Measurements from ENCODE around the gene OR2T6.
"Not testable (repeated sequence)": the region's sequence is repeated elsewhere in the genome, so short reads cannot be mapped to it uniquely, and the experiment has no call there.

The OR2T6 gene

DNA sequence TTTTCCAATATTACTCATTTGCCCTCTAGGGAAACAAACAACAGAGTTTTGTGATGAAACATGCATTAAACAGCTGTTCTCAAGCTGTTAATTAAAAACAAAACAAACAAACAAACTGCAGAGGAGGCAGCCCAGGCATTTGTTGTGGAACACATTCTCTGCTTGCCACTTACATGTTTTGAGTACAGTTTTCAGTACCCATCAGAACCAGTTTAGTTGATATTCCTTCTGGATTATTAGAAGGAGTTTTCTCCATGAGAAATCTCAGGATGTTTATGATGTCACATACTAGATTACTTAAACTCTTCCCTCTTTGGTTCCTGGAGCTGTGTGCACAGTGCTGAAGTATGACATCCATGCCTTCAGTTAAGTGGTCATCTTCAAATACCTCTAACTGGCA lies at the start of gene OR2T6:
TSS of gene OR2T6 (plus strand) at position 301 of the 400 bp plus-strand sequence. CDS start 11,863 bp downstream, outside the sequence.
- no peak for DNase-seq (ENCODE audit: low read depth)

- no peak for DNase-seq (ENCODE audit: low read depth)
These were observed 32.1 kb upstream of the OR2T6 start for GRCh38 chr1:248343451-248343850.

DNA sequence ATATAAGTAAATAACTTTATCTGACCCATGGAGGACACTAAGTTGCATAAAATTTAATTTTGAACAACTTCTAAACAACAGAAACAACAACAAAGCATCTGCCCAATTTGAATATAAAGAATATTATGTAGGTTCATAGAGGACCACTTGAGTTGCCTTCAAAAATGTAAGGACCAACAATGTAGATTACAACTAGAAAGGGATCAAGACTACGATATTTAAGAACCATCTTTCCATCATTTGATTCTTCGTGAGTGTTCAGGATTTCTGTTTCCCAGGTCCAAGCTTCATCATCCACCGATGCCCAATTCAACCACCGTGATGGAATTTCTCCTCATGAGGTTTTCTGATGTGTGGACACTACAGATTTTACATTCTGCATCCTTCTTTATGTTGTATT lies 27.1 kb upstream of the OR2T6 start, which contains the start of gene OR14C36:
TSS of gene OR14C36 (plus strand) at position 301 of the 400 bp plus-strand sequence. CDS start at position 301, 0 bp downstream.
- no peak for DNase-seq (ENCODE audit: low read depth)

GRCh38 chr1:248359415-248359814 lies 16.1 kb upstream of the OR2T6 start:
- DNase-seq (ENCODE audit: low read depth): no peak

DNA sequence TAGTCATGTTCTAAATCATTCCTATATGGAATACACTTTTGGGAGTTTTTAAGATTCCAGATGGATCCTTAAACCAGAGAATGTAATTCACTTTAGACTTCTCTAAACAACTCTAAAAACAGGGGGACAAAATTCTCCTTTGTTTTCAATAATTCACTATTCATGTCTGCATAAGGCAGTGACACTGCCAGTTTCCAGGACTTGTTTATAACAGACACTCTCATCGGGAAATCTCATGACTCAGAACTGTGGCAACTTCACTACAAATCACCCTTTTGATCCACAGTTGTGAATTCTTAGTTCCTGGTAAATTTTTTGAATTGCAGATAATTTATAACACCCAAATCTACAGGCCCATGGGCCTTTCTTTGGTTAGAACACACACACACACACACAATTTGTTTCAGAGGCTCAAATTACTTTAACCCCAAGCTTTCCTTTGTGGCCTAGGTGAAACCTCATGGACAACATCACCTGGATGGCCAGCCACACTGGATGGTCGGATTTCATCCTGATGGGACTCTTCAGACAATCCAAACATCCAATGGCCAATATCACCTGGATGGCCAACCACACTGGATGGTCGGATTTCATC lies 14.3 kb upstream of the OR2T6 start, which contains the start of gene OR2T4:
TSS of gene OR2T4 (plus strand) at position 545 of the 595 bp plus-strand sequence. CDS start at position 545, 0 bp downstream.
- no peak for DNase-seq (ENCODE audit: low read depth)

DNA sequence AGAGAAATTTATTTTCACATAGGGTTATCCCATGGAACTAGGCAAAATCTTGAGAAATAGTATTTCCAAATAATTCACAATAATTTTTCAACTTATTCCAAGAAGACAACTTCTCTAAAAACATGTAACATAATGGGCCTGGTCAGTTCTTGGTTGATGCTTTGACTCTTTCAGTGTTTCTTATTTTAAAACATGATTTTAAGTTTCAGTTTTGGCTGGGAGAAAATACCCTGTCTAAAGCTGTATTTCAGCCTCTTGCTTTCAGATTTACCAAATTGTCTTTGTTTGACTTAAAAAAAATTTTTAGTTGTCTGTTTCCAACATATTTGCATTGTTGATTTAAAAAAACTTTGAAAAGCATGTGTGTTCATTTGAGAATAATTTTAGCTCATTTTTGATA lies 8.9 kb upstream of the OR2T6 start:
- no peak for DNase-seq (ENCODE audit: low read depth)

DNA sequence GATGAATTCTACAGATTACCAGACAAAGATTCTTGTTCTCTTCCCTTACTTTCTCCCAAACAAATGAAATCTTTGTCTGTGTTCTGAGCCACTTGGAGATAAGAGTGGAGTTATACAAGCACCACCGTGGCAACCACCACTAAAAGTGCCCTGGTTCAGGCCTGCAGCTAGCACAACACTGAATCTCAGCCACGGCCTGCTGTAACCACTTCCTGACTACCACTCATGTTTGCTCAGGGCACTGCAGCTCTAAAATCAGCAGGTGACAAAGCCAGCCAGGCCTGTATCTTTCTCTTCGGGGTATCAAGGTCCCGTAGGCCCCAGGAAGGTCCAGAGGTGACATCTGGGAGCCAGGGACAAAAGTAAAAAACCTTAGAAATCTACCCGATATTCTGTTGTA lies 3.2 kb upstream of the OR2T6 start:
- DNase-seq (ENCODE audit: low read depth): no peak

DNA sequence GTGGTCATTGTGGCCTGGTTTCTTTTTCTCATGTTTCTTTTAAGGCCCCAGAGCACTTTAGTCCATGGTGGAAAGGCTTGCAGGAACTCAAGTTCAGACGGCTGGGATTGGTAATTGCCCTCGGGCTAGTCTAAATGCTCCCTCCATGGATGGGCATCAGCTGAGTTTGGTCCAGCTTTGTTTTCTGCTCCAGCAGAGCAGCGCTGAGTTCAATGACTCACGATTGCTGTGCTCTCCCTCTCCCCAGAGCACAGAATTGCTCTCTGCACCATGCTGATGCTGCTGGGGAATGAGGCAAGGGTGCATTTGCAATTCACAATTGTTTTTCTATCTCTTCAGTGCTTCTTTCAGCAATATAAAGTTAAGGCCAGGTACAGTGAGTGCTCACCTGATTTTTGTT lies 1.8 kb upstream of the OR2T6 start:
- DNase-seq (ENCODE audit: low read depth): no peak

DNA sequence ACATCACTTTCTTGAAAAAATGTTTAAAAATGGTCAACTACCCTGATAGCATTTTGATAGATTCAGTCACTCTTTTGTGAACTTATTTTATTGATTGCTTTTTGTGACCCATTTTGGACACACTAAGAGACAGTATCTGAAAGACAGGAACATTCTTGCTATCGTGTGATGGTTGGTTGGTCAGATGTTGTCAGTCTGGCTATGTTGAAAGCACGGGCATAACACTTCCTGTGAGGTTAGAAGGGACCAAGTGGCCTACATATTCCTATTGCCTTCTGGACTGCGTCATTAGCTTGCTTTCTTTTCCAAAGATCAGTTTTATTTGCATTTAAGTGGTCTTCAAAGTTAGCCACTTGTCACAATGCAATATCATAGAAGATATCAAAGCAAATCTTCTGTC lies 1.4 kb downstream of the OR2T6 start:
- DNase-seq (ENCODE audit: low read depth): no peak

- no peak for DNase-seq (ENCODE audit: low read depth)
These were observed 5.3 kb downstream of the OR2T6 start for GRCh38 chr1:248380854-248381253.

DNA sequence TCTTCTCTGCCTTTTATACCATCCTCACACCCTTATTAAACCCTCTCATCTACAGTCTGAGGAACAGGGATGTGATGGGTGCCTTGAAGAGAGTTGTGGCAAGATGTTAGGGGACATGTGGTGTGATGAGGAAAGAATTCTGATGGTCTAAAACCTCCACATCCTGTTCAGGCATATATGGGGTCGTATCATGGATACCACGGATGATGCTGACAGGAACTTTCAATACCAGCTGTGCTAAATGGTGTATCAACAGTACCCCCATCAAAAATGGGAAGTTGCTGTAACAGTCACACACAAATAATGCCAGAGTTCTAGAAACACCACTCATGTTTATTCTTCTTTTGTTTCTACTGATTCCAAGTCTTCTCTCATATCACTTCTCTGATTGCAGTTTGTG lies 12.9 kb downstream of the OR2T6 start:
- no peak for DNase-seq (ENCODE audit: low read depth)

DNA sequence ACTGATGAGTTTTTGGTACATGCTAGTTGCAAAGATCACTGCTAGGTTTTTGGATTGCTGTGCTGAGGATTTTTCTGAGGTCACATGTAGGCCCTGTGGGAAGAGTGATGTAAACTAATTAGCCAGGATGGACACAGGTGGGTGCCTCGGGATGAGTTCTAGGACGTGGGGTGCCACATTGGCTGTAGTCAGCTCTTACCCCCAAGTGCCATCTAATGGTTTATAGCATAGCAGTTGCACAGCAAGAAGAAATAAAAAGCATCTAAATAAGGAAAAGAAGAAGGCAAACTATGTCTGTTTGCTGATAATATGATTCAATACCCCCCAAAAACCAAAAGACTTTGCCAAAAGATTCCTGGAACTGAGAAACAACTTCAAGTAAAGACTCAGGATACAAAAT lies 17.5 kb downstream of the OR2T6 start:
- no peak for DNase-seq (ENCODE audit: low read depth)

DNA sequence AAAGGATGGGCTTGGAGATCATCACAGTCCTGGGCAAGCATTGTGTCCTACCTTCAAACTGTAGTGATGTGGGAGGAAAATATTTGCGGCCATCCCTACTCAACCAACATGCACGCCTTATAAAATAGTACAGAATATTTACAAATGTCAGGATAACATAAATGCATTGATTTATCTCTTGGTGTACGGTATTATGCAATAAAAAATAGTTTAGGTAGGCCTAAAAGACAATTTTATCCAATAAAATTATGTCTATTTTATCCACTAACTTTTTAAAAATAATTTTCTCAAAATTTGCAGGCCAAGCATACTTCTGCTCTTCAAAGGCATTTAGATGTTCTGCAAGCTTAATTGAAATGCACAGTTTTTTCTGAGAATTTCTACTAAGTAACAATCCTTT lies 27.2 kb downstream of the OR2T6 start, which contains the start of gene OR2T1:
TSS of gene OR2T1 (plus strand) at position 301 of the 400 bp plus-strand sequence. CDS start 3,100 bp downstream, outside the sequence.
- no peak for DNase-seq (ENCODE audit: low read depth)

DNA sequence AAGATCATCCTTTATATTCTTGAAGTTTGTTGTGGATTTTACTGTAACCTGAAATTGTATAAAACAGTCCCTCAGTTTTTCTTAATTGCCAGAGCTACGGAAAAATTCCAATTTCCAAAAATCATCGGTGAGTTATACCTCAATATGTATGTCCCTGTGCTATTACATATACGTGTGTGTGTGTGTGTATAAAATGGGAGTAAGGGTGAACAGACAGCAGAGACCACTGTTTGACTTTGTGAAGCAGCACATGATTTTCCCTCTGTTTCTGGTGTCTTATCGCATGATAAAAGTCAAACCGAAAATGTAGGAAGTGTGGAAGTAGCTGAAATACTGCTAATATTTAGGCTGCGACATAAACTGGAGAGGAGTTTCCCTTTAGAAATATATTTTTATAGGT lies 28.5 kb downstream of the OR2T6 start:
- DNase-seq (ENCODE audit: low read depth): no peak

DNA sequence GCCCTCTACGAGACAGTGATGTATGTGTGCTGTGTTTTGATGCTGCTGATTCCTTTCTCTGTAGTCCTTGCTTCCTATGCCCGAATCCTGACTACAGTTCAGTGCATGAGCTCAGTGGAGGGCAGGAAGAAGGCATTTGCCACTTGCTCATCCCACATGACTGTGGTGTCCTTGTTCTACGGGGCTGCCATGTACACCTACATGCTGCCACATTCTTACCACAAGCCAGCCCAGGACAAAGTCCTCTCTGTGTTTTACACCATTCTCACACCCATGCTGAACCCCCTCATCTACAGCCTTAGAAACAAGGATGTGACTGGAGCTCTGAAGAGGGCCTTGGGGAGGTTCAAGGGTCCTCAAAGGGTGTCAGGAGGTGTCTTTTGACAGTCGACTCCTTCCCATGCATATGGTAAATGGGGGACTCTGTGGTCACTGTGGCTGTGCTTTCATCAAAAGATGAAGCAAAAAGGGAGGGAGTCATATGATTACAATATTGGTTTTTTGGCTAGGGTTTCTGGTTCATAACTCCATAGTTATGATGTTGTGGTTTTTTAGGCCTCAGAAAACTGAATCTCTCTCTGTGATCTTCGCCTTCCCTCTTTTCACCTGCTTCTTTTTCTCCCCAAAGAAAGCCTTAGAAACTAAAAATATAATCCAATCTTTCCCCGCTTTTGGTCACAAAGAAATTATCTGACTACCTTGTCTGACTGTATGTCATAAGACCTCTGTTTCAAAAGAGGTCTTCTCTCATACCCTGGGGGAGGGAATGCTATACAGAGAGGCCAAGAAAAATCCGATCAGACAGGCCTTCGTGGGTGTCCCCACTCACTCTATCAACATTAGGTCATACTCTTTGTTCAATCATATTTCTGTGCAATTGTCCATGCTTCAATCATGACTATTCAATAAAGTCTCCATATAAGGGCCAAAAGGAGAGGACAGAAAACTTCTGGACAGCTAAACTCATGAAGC lies 31.5 kb downstream of the OR2T6 start:
- no peak for DNase-seq (ENCODE audit: low read depth)

DNA sequence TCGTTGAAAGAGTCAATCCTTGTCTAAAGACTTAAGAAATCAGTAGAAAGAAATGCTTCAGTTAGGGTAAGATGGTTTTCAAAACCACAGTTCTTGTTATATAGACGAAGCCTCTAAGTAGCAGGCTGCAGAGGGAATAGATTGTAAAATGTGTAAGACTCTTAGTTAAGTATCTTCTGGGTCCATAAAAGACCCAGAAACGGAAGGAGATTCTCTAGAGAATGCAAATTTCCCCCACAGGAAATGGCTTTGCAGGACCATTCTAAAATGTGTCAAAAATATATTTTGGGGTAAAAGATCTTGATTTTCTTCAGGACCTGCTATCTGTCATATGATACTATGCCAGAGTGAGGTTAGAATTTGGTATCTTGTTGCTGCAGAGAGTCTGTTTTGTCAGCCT lies 40.7 kb downstream of the OR2T6 start:
- no peak for DNase-seq (ENCODE audit: low read depth)

GRCh38 chr1:248417854-248418253 lies 42.3 kb downstream of the OR2T6 start:
- DNase-seq (ENCODE audit: low read depth): no peak

- no peak for DNase-seq (ENCODE audit: low read depth)
These were observed 45.8 kb downstream of the OR2T6 start for GRCh38 chr1:248421384-248421783.

GRCh38 chr1:248427526-248428191 lies 52.1 kb downstream of the OR2T6 start:
- DNase-seq (ENCODE audit: low read depth): not testable (repeated sequence)

DNA sequence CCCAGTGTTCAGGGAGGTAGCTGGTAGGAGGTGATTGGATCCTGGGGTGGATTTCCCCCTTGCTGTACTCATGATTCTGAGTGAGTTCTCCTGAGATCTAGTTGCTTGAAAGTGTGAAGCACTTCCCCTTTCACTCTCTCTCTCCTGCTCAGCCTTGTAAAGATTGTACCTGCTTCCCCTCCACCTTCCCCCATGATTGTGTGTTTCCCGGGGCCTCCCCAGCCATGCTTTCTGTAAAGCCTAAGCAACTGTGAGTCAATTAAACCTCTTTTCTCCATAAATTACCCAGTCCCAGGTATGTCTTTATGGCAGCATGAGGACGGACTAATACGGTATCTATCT lies 52.6 kb downstream of the OR2T6 start:
- DNase-seq (ENCODE audit: low read depth): not testable (repeated sequence)

- DNase-seq (ENCODE audit: low read depth): not testable (repeated sequence)
These were observed 56.1 kb downstream of the OR2T6 start for GRCh38 chr1:248431683-248432082.

GRCh38 chr1:248432201-248432600 lies 56.7 kb downstream of the OR2T6 start:
- DNase-seq (ENCODE audit: low read depth): not testable (repeated sequence)
